22Rv1 (cell line): ENCODE results near the gene CERT1.

Experiments used
- H3K27ac ChIP-seq: fragments of 450-650 bp; 2 replicates; pipeline ENCODE4 v1.5.1; 2017
- CTCF ChIP-seq: fragments of 450-650 bp; IDR thresholded peaks from 2 replicates; pipeline ENCODE4 v1.5.1; 2017; ENCODE audit warnings: mild to moderate bottlenecking
- ZFX ChIP-seq: fragments of 450-650 bp; IDR thresholded peaks from 2 replicates; pipeline ENCODE4 v1.6.1; 2017; ENCODE audit warnings: antibody characterized with exemption, borderline replicate concordance

Gene CERT1

GRCh38 chr5:75356719-75357118, 154.7 kb downstream of the CERT1 start:
- TF ChIP-seq ZFX, result no peak
- no peak for TF ChIP-seq CTCF
- H3K27ac ChIP-seq, result no peak overlapping the region

- no peak overlapping the region for H3K27ac ChIP-seq
- TF ChIP-seq CTCF (no peak), ZFX (no peak)
Measured at GRCh38 chr5:75355236-75355635, 156.2 kb downstream of the CERT1 start.

GRCh38 chr5:75351139-75351926, 160.1 kb downstream of the CERT1 start:
- no peak overlapping the region for H3K27ac ChIP-seq
- TF ChIP-seq CTCF, result no peak
- no peak for TF ChIP-seq ZFX

- H3K27ac ChIP-seq, result no peak overlapping the region
- TF ChIP-seq ZFX, result no peak
Measured at GRCh38 chr5:75349663-75350062, 161.8 kb downstream of the CERT1 start.

- H3K27ac ChIP-seq, result no peak overlapping the region
- no peak for TF ChIP-seq CTCF
- no peak for TF ChIP-seq ZFX
Measured at GRCh38 chr5:75348241-75348640, 163.2 kb downstream of the CERT1 start.

GRCh38 chr5:75342836-75343235, 168.6 kb downstream of the CERT1 start:
- TF ChIP-seq CTCF, result no peak
- TF ChIP-seq ZFX, result no peak
- no peak overlapping the region for H3K27ac ChIP-seq

- no peak for TF ChIP-seq CTCF
- no peak for TF ChIP-seq ZFX
- 0 out of 2 replicates have a peak overlapping the region, but pooled peaks have one; percentile 3 for H3K27ac ChIP-seq
Measured at GRCh38 chr5:75341934-75342333, 169.5 kb downstream of the CERT1 start.
